HG03175 (cell line): ENCODE results near the gene SART3.
"Not testable (repeated sequence)": the region's sequence is repeated elsewhere in the genome, so short reads cannot be mapped to it uniquely, and the experiment has no call there.

ENCODE experiments used
- ATAC-seq: cut with Tn5 transposase; IDR thresholded peaks from one replicate; pipeline ENCODE4 v1.9.1; 2021; ENCODE audit warnings: mild to moderate bottlenecking, moderate library complexity; ENCODE audit not compliant: unreplicated experiment

Gene SART3

DNA sequence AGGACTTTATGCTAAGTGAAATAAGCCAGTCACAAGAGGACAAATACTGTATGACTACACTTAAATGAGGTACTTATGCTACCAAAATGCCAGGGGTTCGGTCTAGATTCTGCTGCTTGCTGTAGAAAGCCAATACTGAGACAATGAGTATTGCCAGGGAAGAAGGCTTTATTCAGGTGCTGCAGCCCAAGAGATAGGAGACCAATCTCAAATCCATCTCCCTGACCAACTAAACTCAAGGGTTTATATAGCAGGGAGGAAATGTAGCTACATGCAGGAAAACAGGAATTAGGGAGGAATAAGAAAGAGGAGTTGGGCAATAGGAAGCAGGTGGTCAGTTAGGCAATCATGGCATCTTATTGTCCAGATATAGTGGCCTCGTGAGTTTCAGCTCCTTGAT is 58.1 kb downstream of the SART3 start:
- no peak for ATAC-seq

GRCh38 chr12:108498136-108498535 is 62.8 kb downstream of the SART3 start:
- ATAC-seq = no peak

GRCh38 chr12:108495823-108496579 is 65.0 kb downstream of the SART3 start:
- ATAC-seq = no peak

DNA sequence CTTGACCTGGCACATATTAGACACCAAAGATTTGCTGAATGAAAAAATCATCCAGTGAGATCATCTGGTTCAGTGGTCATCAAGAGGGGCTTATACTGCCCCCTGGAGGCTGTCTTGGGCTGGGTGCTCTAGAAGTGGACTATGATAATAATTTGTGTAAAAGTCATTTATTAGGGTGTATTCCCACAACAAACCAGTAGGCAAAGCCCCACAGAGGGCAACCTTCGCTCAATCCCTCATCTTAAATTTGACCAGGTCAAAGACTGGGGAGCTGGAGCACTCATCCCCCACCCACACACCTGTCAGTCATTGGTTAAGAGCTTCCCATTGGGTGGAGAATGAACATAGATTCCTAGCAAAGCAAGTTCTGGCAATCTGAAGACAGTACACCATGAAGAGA is 65.9 kb downstream of the SART3 start:
- no peak for ATAC-seq

- ATAC-seq = no peak
Observed at GRCh38 chr12:108491256-108491655, 69.7 kb downstream of the SART3 start.

GRCh38 chr12:108487029-108487428 is 73.9 kb downstream of the SART3 start:
- not testable (repeated sequence) for ATAC-seq

DNA sequence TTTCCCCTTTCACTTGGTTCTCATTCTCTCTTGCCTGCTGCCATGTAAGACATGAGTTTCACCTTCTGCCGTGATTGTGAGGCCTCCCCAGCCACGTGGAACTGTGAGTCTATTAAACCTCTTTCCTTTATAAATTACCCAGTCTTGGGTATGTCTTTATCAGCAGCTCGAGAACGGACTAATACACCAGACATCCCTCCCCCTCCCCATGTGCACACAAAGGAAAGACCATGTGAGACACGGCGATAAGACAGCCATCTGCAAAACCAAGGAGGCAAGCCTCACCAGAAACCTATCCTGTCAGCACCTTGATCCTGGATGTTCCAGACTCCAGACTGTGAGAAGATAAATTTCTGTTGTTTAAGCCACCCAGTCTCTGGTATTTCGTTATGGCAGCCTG is 75.6 kb downstream of the SART3 start:
- ATAC-seq = not testable (repeated sequence)

- ATAC-seq = no peak
Observed at GRCh38 chr12:108484845-108485244, 76.1 kb downstream of the SART3 start.

DNA sequence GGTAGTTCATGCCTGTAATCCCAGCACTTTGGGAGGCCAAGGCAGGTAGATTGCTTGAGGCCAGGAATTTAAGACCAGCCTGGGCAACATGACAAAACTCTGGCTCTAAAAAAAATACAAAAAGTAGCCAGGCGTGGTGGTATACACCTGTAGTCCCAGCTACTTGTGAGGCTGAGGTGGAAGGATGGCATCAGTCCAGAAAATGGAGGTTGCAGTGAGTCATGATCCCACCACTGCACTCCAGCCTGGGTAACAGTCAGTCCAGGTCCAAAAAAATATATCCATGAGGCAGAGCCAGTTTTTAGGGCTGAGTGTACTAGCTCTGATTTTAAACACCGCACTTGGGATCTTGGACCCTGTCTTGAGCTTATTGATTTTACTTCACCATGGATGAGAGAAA is 76.5 kb downstream of the SART3 start:
- no peak for ATAC-seq

DNA sequence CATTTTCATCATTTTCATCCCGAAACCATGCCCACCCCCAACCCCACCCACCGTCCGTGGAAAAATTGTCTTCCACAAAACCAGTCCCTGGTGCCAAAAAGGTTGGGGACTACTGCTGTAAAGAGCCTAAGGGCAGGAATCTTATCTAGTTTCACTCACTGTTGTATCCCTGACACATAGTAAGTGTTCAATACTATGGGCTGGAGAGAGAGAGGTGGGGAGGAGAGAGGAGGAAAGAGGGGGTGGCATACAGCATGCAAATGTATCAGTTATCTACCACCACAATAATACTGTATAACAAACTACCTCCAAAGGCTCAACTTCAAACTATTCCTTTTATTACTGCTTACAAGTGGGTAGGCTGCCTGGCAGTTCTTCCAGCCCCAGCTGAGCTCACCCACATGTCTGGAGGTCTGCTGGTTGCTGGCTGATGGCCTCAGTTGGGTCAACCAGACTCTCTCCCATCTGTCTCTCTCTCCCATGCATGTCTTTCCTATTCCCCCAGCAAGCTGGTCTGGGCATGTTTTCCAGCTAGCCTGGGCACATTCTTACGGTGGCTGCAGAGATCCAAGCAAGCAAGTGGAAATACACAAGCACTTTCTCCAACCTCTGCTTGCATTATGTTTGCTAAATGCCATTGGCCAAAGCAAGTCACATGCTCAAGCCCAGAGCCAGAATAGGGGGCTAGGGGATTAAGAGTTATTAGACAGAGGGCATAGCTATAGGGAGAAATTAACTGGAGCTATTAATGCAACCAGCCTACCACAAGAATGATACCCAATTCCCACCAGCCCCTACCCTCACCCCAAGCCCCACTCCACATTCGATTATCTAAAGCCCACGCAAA is 77.5 kb downstream of the SART3 start:
- ATAC-seq = no peak

DNA sequence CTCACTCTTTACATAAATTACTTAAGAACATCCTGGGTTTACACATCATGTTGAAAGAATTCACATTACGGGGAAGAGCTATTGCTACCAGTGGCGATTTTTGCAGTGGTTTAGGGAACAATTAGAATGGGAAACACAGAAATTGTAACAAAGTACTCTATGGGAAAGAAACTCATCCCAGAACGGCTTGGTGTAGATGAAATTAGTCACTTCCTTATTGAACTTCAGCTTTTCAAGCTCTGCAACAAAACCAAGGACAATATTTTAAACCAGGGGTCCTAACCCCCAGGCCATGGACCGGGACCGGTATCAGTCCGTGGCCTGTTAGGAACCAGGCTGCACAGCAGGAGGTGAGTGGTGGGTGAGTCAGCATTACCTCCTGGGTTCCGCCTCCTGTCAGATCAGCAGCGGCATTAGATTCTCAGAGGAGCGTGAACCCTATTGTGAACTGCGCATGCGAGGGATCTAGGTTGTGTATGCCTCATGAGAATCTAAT is 78.2 kb downstream of the SART3 start:
- no peak for ATAC-seq

GRCh38 chr12:108479364-108480070 is 81.5 kb downstream of the SART3 start:
- no peak for ATAC-seq

DNA sequence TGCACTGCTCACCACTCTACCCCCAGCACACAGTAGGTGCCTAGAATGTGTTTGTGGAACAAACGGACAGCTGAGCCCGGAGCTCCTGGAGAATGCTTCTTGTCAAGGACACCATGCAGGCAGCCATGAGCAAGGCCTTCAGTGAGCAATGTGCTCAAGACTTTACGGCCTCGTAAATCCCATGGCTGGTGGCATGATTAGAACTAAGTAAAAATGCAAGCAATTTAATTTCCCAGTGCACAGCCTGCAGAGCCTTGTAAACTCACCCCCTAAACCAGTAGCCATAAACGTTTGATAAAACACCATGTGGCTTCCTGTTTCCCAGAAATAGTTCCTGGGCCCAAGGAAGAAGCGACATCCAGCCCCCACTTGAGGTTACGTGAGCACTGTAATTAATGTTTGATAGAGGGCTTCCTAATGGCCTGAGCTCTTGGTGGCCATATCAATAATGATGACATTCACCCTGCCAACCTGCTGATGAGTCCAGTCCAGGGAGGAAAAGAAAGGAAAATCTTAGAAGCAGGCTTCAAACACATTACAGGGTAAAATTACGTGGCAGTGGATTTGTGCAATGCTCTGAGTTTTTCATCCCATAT is 82.3 kb downstream of the SART3 start:
- ATAC-seq = no peak

DNA sequence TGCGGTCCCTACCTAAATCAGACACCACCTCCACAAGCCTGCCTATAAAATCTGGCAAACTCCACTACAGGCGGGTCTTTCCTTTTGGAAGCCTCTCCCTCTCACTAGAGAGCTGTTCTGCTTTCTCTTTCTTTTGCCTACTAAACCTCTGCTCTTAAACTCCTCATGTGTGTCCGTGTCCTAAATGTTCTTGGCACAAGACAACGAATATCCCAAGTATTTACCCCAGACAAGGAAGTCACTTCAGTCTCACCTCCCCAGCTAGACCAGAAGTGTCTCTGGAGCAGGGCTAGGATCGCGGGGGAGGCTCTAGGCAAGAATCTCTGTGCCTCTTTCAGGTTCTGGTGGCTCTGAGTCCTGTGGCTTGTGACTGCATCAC is 83.1 kb downstream of the SART3 start:
- ATAC-seq = no peak

DNA sequence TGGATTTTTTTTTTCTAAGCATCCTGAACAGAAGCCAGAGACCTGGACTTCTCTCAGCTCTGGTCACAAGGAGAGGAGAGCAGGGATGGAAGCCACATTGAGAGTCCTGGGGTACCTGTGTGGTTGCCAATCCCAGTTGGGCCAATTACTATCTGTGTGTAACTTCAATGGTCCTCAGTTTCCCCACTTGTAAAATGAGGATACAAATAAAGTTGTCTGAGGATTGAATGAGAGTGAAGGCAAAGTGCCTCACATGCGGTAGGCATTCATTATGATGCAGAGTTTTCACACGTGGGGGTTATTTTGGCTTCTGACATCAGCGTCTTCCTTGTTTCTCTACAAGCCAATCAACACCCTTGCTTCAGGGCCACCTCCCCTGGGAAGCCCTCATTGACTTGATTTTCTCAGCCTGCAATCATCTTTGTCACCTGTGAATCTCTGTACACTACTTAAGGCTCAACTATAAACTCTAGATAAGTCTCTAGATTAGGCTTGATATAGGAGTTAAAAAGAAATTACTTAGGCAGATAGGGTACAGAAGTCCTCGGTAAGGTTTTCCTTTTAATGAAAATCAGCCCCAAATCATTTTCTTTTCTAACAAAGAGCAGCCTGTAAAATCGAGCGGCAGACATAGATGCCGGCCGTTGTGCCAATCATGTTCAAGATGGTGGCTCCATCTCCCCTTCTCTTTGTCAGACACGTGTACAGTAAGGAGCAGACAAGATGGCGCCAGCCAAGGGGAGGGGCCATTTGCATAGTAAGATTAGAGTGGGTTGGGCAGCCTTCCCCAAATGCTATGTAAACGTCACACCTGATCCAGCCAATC is 83.7 kb downstream of the SART3 start:
- no peak for ATAC-seq

GRCh38 chr12:108475396-108475795 is 85.6 kb downstream of the SART3 start:
- ATAC-seq = no peak

- ATAC-seq = no peak
Observed at GRCh38 chr12:108473400-108474055, 87.4 kb downstream of the SART3 start.
